Measurements from ENCODE around the gene TUBB3.
"Not testable (repeated sequence)": the region's sequence is repeated elsewhere in the genome, so short reads cannot be mapped to it uniquely, and the experiment has no call there.

Gene TUBB3

DNA sequence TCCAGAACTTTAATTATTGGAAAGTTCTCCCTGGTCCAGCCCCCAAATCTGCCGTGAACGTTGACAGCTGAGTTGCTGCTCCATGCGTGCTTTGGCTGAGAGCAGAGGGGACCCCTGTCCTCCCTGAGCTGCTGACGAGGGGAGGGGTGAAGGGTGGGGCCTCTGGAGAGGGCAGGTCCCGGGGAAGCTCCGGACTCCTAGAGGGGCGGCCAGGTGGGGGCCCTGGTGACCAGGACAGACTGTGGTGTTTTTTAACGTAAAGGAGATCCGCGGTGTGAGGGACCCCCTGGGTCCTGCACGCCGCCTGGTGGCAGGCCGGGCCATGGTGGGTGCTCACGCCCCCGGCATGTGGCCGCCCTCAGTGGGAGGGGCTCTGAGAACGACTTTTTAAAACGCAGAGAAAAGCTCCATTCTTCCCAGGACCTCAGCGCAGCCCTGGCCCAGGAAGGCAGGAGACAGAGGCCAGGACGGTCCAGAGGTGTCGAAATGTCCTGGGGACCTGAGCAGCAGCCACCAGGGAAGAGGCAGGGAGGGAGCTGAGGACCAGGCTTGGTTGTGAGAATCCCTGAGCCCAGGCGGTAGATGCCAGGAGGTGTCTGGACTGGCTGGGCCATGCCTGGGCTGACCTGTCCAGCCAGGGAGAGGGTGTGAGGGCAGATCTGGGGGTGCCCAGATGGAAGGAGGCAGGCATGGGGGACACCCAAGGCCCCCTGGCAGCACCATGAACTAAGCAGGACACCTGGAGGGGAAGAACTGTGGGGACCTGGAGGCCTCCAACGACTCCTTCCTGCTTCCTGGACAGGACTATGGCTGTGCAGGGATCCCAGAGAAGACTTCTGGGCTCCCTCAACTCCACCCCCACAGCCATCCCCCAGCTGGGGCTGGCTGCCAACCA, 4.4 kb upstream of the TUBB3 start, which contains the start of gene MC1R:
TSS of gene MC1R (plus strand) at position 410 of the 895 bp plus-strand sequence. CDS start at position 807, 397 bp downstream.
- DNase-seq (ENCODE audit: low spot score) = no peak

GRCh38 chr16:89919535-89920406, 3.4 kb upstream of the TUBB3 start:
- DNase-seq (ENCODE audit: low spot score) = no peak

GRCh38 chr16:89920723-89921122, 2.4 kb upstream of the TUBB3 start:
- DNase-seq (ENCODE audit: low spot score) = no peak

DNA sequence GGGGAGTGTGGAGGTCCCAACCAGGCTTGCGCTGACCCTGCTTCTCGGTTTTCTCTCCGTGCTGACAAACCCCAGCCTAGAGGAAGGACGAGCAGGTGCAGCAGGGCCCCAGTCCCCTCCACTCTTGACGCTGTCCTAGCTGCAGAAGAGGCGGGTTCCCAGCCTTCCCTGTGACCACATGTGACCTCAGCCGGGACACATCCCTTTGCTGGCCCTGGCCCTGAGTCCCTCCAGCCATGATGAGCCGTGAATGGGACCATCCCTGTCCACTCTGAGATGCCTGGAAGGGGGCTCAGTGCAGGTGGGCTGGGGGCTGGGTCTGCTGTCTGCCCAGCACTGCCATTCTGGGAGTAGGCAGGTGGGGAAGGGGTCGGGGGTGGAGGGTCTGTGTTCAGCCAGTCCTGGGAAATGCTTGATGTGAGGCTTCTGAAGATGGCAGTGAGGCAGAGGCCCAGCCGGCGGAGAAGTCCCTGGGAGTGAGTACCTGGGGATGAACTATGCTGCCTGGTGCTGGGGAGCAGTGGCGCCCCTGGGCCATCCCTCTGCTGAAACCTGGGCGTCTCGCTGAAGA, 1.9 kb upstream of the TUBB3 start:
- DNase-seq (ENCODE audit: low spot score) = no peak

DNA sequence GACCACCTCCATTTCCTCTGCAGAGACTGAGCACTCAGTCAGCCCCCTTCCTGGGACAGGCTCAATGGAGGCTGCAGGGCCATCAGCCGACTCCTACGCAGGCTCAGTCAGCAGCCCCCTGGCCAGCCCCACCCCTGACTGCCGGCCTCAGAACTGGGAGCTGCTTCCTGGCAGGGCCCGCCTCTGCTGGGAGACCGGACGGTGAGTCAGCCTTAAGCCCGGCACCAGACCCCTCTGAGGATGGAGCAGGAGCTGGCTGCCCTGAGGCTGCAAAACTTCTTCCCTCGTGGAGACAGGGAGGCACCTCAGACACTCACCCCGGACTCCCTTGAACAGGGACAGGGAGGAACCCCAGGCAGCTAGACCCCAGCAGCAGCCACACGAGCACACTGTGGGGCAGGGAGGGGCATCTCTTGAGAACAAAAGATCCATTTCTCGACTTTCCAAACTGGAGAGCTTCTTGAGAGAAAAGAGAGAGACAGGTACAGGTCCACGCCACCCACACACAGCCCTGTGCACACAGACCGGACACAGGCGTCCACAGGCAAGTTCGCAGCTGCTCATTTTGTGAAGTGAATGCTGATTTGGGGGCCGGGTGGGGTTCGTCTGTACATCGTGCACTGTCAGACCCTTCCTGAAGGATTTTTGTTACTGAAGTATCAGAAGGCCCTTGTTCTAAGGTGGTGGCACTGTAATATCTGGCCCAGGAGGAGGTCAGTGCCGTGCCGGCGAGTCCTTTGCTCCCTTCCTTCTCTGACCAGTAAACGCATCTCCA, 1.3 kb upstream of the TUBB3 start:
- DNase-seq (ENCODE audit: low spot score) = no peak

DNA sequence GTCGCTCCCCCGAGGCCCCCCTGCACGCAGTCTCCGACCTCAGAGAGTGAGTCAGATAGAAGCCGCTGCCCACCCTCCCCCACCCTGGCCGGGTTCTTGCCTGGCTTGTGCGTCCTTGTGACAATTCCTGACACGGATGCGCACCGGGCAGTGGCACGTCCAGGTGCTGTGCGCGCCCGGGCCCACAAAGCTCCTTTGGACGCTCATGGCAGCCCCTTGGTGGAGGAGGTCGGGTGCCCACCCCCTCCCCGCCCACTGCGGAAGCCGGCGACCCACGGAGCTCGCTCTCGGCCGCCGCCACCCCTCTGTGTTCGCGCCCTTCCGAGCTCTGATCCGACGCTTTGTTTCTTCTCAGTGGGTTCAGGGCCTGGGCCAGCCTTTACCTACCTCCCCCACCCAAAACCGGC, 662 bp upstream of the TUBB3 start:
- no peak for DNase-seq (ENCODE audit: low spot score)

DNA sequence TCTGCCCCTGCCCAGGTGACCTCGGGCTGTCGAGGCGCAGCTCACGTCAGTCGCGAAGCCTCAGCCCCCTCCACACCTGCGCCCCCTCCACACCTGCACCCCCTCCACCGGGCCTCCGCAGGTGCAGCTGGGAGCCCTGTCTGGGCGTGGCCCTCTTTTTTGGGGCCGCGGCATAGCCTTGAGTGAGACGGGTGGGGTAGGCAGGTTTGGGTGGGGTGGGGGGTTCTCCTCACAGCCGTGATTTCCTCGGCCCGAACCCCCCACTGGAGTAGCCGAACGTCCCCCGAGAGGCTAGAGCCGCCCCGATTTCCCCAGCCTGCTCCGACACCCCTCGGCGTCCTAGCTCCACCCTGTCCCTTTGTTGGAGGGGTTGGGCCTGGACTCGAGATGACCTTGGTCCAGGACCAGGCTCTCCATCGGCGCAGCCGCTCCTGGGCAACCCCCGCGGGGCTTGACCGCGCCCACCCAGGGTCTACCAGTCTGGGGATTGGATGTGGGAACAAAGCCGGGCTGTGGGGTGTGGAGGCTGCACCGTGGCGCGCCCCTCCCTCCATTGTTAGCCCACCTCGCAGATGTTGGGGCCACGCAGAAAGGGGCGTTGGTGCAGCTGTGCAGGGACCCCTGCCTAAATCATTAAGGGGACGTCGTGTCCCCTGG, 626 bp downstream of the TUBB3 start:
- DNase-seq (ENCODE audit: low spot score) = no peak

- DNase-seq (ENCODE audit: low spot score) = peak; percentile 35
These were observed 1.3 kb downstream of the TUBB3 start for GRCh38 chr16:89924297-89924924.

GRCh38 chr16:89924925-89925307, 1.8 kb downstream of the TUBB3 start:
- no peak for DNase-seq (ENCODE audit: low spot score)

DNA sequence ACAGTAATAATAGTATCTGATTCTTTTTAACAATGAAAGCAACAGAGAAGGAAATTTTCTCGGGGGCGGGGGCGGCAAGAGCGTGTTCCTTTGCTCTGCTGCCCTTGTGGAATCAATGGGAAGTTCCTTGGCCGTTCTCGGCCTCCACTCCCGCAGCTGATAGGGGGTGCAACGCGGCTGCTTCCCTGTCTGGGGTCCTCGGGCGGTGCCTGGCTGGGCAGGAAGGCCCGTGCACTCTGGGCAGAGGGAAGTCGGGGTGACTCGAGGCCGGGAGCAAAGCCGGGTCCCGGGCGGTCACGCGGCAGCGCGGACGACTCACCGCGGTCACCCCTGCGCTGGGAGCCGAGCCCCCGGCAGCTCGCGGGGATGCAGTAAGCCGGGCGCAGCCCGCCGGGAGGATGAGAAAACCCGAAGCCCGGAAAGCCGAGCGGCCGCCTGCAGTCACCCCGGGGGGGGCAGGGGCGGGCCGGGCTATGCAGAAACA, 2.5 kb downstream of the TUBB3 start:
- no peak for DNase-seq (ENCODE audit: low spot score)

- DNase-seq (ENCODE audit: low spot score) = no peak
These were observed 8.3 kb downstream of the TUBB3 start for GRCh38 chr16:89931305-89931896.

DNA sequence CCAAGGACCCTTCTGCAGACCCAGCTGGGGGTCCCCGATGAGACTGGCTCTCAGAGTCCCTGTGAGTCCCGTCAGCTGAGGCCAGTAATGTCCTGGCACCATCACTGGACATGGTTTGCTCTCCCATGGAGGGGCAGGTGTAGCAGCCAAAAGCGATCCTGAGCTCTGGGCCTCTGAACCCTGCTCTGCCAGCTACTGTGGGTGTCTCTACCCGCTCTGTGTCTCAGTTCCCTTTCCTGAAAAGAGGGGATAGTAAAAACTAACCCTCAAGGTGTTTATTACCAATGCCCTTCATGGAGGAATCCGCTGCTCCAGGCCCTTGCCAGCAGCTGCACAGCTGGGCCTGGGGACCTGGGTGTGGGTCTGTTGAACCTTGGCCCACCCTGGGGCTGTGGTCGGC, 8.8 kb downstream of the TUBB3 start:
- DNase-seq (ENCODE audit: low spot score) = no peak

- not testable (repeated sequence) for DNase-seq (ENCODE audit: low spot score)
These were observed 10.9 kb downstream of the TUBB3 start for GRCh38 chr16:89934019-89934418.

GRCh38 chr16:89934611-89935553, 11.7 kb downstream of the TUBB3 start:
- DNase-seq (ENCODE audit: low spot score) = no peak

DNA sequence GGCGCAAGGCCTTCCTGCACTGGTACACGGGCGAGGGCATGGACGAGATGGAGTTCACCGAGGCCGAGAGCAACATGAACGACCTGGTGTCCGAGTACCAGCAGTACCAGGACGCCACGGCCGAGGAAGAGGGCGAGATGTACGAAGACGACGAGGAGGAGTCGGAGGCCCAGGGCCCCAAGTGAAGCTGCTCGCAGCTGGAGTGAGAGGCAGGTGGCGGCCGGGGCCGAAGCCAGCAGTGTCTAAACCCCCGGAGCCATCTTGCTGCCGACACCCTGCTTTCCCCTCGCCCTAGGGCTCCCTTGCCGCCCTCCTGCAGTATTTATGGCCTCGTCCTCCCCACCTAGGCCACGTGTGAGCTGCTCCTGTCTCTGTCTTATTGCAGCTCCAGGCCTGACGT, 12.5 kb downstream of the TUBB3 start:
- DNase-seq (ENCODE audit: low spot score) = not testable (repeated sequence)

GRCh38 chr16:89936034-89936433, 12.9 kb downstream of the TUBB3 start:
- no peak for DNase-seq (ENCODE audit: low spot score)

GRCh38 chr16:89936508-89936907, 13.4 kb downstream of the TUBB3 start:
- DNase-seq (ENCODE audit: low spot score) = no peak

DNA sequence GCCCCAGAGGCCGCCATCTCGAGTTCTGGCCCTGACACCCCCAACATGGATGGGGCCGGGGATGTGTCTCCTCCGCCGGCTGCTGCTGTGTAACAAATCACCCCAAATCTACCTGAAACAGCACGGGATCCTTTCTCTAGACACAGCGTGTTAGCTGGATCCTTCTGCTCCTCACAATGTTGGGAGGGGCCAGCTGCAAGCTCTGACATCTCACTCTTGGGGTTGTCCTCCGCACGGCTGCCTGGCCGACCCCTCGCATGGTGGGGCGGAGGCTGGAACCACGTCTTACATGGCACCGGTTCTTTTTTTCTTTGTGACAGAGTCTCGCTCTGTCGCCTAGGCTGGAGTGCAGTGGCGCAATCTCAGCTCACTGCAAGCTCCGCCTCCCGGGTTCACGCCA, 13.8 kb downstream of the TUBB3 start:
- DNase-seq (ENCODE audit: low spot score) = no peak
